ENCODE data around the gene DDX17. TPM values are rescaled to one million over a fixed set of nuclear protein-coding genes. Genes with fewer than 3 reads are reported as not detected.

Gene DDX17
- 84.1 to 121 TPM (median 89.3 TPM) in 5 replicates for total RNA-seq (2022; extraction: Qiagen RNA extraction)

DNA sequence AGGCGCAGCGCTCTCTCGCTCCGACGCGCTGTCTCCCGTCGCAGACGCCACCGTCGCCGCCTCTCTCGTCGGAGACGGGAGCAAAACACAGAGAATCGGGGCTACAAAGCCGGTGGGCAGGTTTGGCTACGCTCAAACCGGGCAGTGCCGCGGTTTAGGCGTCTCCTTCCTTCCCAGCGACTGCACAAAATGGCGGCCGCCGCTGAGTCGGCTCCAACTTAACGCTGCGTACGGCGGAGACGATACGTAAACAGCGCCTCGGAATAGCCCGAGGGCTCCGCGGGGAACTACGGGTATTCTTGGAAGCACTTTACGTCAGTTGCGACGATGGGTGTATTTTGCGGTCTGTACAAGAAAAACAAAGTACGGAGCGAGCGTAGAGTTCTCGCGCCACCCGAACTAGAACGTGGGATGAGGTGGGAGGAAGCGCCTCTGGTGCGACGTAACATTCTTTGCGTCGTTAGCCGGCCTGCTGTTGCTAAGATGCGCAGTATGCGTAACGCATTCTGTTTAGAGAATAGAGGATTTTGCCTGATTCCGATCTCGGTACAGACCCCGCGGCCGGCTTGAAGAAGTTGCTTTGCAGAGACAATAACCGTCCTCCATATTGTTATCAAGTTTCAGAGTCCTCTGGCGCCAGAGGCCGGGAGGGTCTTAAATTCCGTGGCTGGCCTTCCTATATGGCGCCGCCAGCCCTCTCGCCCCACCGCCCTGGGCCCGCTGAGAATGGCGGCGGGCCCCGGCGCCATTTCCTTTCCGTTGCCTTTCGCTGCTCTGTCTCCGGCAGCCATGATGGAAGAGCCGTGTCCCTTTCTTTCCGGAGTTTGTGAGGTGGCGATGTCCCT, at the start of gene DDX17:
DDX17 (minus strand) TSS at position 194 of the 845 bp plus-strand sequence.

DNA sequence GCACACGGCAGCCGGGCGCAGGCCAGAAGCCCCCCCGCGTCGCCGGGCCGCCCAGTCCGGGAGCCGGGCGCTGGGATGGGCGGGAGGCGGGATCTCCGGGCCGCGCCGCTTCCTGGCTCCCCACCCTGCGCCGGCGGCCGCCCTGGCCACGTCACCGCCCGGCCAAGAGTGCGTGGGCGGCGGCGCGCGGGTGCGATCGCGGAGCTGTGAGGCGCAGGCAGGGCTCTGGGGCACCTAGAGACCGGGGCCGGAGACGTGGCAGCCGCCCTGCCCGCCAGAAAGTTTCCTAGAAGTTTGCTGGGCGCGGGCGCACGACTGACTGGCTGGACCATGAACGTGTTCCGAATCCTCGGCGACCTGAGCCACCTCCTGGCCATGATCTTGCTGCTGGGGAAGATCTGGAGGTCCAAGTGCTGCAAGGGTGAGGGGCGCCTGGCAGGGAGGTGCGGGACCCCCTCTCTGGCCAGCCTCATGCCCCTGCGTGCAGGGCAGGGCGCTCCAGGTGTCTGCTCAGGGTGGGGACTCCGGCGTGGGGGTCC, 38.1 kb downstream of the DDX17 start, which contains the start of gene KDELR3:
KDELR3 (plus strand) TSS at position 193 of the 539 bp plus-strand sequence; CDS start at position 331, 138 bp downstream.

DNA sequence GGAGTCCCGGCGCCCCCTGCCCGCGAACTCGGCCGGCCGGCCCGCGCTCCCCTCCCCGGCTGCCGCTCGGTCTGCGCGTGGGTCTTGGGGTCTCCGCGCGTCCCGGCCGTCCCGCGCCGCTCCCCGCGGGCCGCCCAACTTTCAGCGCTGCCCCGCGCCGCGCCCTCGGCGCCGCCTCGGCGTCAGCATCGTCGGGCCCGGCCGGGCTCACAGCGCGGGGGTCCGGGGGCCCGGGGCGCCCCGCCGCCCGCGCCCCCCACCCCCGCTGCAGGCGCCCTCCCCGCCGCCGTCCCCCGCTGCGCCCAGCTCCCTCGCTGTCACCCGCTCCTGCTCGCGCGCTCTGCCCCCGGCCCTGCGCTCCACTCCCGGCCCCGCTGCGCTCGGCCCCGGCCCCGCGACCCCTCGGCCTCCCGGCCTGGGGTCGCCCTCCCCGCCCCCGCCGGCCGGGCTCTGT, 51.0 kb downstream of the DDX17 start, which contains the start of gene KCNJ4:
KCNJ4 (minus strand) TSS at position 124 of the 454 bp plus-strand sequence. CDS start 27,067 bp downstream, outside the sequence.

Other genes with a start within 250 kb of the DDX17 start
- 47.8 to 59.0 TPM (median 55.0 TPM) in 5 replicates for gene TMEM184B, start 233.3 kb downstream of the DDX17 start, total RNA-seq (2022; extraction: Qiagen RNA extraction)
- 86.3 to 102 TPM (median 95.7 TPM) in 5 replicates for gene CSNK1E, start 188.9 kb downstream of the DDX17 start, total RNA-seq (2022; extraction: Qiagen RNA extraction)
- gene KCNJ4, start 51.1 kb downstream of the DDX17 start, total RNA-seq (2022; extraction: Qiagen RNA extraction) = 0.38 to 0.74 TPM (median 0.47 TPM) in 5 replicates
- 16.8 to 20.6 TPM (median 19.8 TPM) in 5 replicates for gene KDELR3, start 38.2 kb downstream of the DDX17 start, total RNA-seq (2022; extraction: Qiagen RNA extraction)
- gene DMC1, start 63.9 kb upstream of the DDX17 start, total RNA-seq (2022; extraction: Qiagen RNA extraction) = 2.8 to 5.4 TPM (median 3.7 TPM) in 5 replicates
- gene FAM227A, start 150.1 kb upstream of the DDX17 start, total RNA-seq (2022; extraction: Qiagen RNA extraction) = 0.63 to 1.0 TPM (median 0.97 TPM) in 5 replicates
- 15.7 to 17.1 TPM (median 16.0 TPM) in 5 replicates for gene CBY1, start 150.3 kb upstream of the DDX17 start, total RNA-seq (2022; extraction: Qiagen RNA extraction)
- gene TOMM22, start 175.6 kb upstream of the DDX17 start, total RNA-seq (2022; extraction: Qiagen RNA extraction) = 58.5 to 85.4 TPM (median 73.3 TPM) in 5 replicates
- gene JOSD1, start 194.6 kb upstream of the DDX17 start, total RNA-seq (2022; extraction: Qiagen RNA extraction) = 25.4 to 34.4 TPM (median 28.8 TPM) in 5 replicates
- 6.9 to 9.8 TPM (median 8.7 TPM) in 5 replicates for gene GTPBP1, start 199.6 kb upstream of the DDX17 start, total RNA-seq (2022; extraction: Qiagen RNA extraction)
- gene SUN2, start 249.7 kb upstream of the DDX17 start, total RNA-seq (2022; extraction: Qiagen RNA extraction) = 31.7 to 39.1 TPM (median 37.0 TPM) in 5 replicates

Measured in A549 treated with Hydrocortisone at 1 μM for 4 hours (cell line).